HT1080 (cell line): ENCODE results near the gene ZC3H13. TPM values are rescaled to one million over a fixed set of nuclear protein-coding genes. Genes with fewer than 3 reads are reported as not detected.

Experiments used
- total RNA-seq: library from RNA; depleted of rRNA; stranded (reverse); fragments of >200 nt; shearing (Covaris generic); gene quantifications from 2 replicates; pipeline ENCODE4 v1.2.3, GENCODE V29; 2014; rRNA removed

Gene ZC3H13
- total RNA-seq, 1 experiment from 2014 or later = 19.8 TPM

Other genes starting within 250 kb of the ZC3H13 start
- 0.02 TPM in 1 of 2 replicates, not detected in the other for gene SIAH3, start 201.0 kb downstream of the ZC3H13 start, total RNA-seq
- 0.21 TPM in 1 of 2 replicates, not detected in the other for gene CPB2, start 52.3 kb upstream of the ZC3H13 start, total RNA-seq
- 344 and 370 TPM in 2 replicates for gene LCP1, start 129.4 kb upstream of the ZC3H13 start, total RNA-seq
- 0.03 and 0.33 TPM in 2 replicates for gene LRRC63, start 159.2 kb upstream of the ZC3H13 start, total RNA-seq